DMS53 treated with DMSO at 0.1 percent for 48 hours (cell line): ENCODE data around the gene ANKDD1B.
A peak's percentile ranks its signal among the peaks of the same experiment; 100 is the strongest.
"Not testable (repeated sequence)": the region's sequence is repeated elsewhere in the genome, so short reads cannot be mapped to it uniquely, and the experiment has no call there.

Experiments
- DNase-seq: peaks from one replicate; lab custom pipeline; 2025; ENCODE audit not compliant: unreplicated experiment; lab: John Stamatoyannopoulos, UW

Gene ANKDD1B

GRCh38 chr5:75611311-75612225, at the start of gene ANKDD1B:
ANKDD1B (plus strand) TSS chr5:75611453; CDS start chr5:75611635, 182 bp downstream.
- DNase-seq, result no peak

GRCh38 chr5:75565991-75566709, 45.1 kb upstream of the ANKDD1B start:
- DNase-seq, result not testable (repeated sequence)

GRCh38 chr5:75566710-75567309, 44.4 kb upstream of the ANKDD1B start:
- peak; percentile 68 for DNase-seq

- DNase-seq, result no peak
Observed at GRCh38 chr5:75567710-75568109, 43.5 kb upstream of the ANKDD1B start.

GRCh38 chr5:75568202-75568601, 43.1 kb upstream of the ANKDD1B start:
- no peak for DNase-seq

- no peak for DNase-seq
Observed at GRCh38 chr5:75571547-75571946, 39.7 kb upstream of the ANKDD1B start.

GRCh38 chr5:75574791-75575190, 36.5 kb upstream of the ANKDD1B start:
- no peak for DNase-seq

- not testable (repeated sequence) for DNase-seq
Observed at GRCh38 chr5:75578280-75578679, 33.0 kb upstream of the ANKDD1B start.

GRCh38 chr5:75584641-75585040, 26.6 kb upstream of the ANKDD1B start:
- no peak for DNase-seq

- DNase-seq, result no peak
Observed at GRCh38 chr5:75588666-75589065, 22.6 kb upstream of the ANKDD1B start.

- DNase-seq, result no peak
Observed at GRCh38 chr5:75600535-75600934, 10.7 kb upstream of the ANKDD1B start.

GRCh38 chr5:75601567-75601966, 9.7 kb upstream of the ANKDD1B start:
- DNase-seq, result no peak

- no peak for DNase-seq
Observed at GRCh38 chr5:75601996-75602395, 9.3 kb upstream of the ANKDD1B start.

- DNase-seq, result no peak
Observed at GRCh38 chr5:75603371-75603770, 7.9 kb upstream of the ANKDD1B start.

- no peak for DNase-seq
Observed at GRCh38 chr5:75603821-75604220, 7.4 kb upstream of the ANKDD1B start.

GRCh38 chr5:75607341-75607740, 3.9 kb upstream of the ANKDD1B start:
- not testable (repeated sequence) for DNase-seq

GRCh38 chr5:75608870-75609269, 2.4 kb upstream of the ANKDD1B start:
- DNase-seq, result no peak

GRCh38 chr5:75610201-75610600, 1.1 kb upstream of the ANKDD1B start:
- DNase-seq, result no peak

- peak; percentile 27 for DNase-seq
Observed at GRCh38 chr5:75610859-75611310, 368 bp upstream of the ANKDD1B start.

- DNase-seq, result no peak
Observed at GRCh38 chr5:75612226-75612569, 945 bp downstream of the ANKDD1B start.

GRCh38 chr5:75612901-75613300, 1.6 kb downstream of the ANKDD1B start:
- DNase-seq, result no peak

- no peak for DNase-seq
Observed at GRCh38 chr5:75614176-75614575, 2.9 kb downstream of the ANKDD1B start.
